Ovary (tissue), 3 donors: Measurements from ENCODE around the gene TM9SF1.

ENCODE experiments used
- CTCF ChIP-seq, 3 donors: fragments of 450-650 bp in 2 of 3; fragments of 200-600 bp in 1 of 3; IDR thresholded peaks; one replicate each; pipeline versions ENCODE4 v1.5.1 to v1.8.0; 2016 to 2022; ENCODE audit warnings: antibody characterized with exemption in 3 of 3, mild to moderate bottlenecking in 1 of 3
- POLR2A ChIP-seq: fragments of 450-650 bp; IDR thresholded peaks from one replicate; pipeline ENCODE4 v1.6.1; 2017; ENCODE audit warnings: antibody characterized with exemption, mild to moderate bottlenecking, moderate library complexity
- donor health status: DM: no; HTN: no; CAD: no.

GRCh38 chr14:24189059-24189375 is 6.2 kb downstream of the TM9SF1 start:
- TF ChIP-seq POLR2A (no peak), CTCF (IDR thresholded peaks at IDR 0.05) (no peak)
